K562 (cell line): ENCODE data around the gene TTLL12.

Source experiments
- CHD2 ChIP-seq: IDR thresholded peaks from 2 replicates; pipeline ENCODE4 v1.6.1; 2011; ENCODE audit warnings: low read depth, low read length
- JUN ChIP-seq, 2 experiments: sonication (generic) in 1 of 2; formaldehyde crosslinking in 1 of 2; IDR thresholded peaks; 2 replicates each; pipeline versions ENCODE4 v1.6.1 to v1.8.0; 2012 to 2022; ENCODE audit warnings: borderline replicate concordance in 2 of 2, mild to moderate bottlenecking in 2 of 2, improper control_type of control experiment in 1 of 2, low read depth in 1 of 2, low read length in 1 of 2, missing genetic modification reagents in 1 of 2
- MAZ ChIP-seq, 2 experiments: fragments of 450-650 bp in 1 of 2; sonication (generic) in 1 of 2; formaldehyde crosslinking; IDR thresholded peaks in 1 of 2; conservative IDR thresholded peaks in 1 of 2; 2 replicates each; pipeline versions ENCODE4 v1.4.0 to v1.5.0; 2020; ENCODE audit warnings: mild to moderate bottlenecking in 1 of 2, missing genetic modification reagents in 1 of 2
- NFE2L1 ChIP-seq: fragments of 450-650 bp; IDR thresholded peaks from 2 replicates; pipeline ENCODE4 v1.6.1; 2016; ENCODE audit warnings: missing genetic modification characterization, low read depth, mild to moderate bottlenecking, missing compliant biosample characterization, moderate library complexity, borderline replicate concordance
- NFYB ChIP-seq: IDR thresholded peaks from 2 replicates; pipeline ENCODE4 v1.6.1; 2011; ENCODE audit warnings: mild to moderate bottlenecking, moderate library complexity; ENCODE audit not compliant: insufficient read length; ENCODE audit errors: extremely low read depth
- ZNF140 ChIP-seq: fragments of 250-450 bp; sonication (Bioruptor Pico); IDR thresholded peaks from 2 replicates; pipeline ENCODE4 v1.8.0; 2021; ENCODE audit warnings: moderate library complexity, mild to moderate bottlenecking, inconsistent platforms
- ZNF311 ChIP-seq: fragments of 250-450 bp; sonication (Bioruptor Pico); IDR thresholded peaks from 2 replicates; pipeline ENCODE4 v1.4.0; 2020; ENCODE audit warnings: mild to moderate bottlenecking, moderate library complexity
- ZNF354B ChIP-seq: fragments of 250-450 bp; sonication (Bioruptor Pico); IDR thresholded peaks from 2 replicates; pipeline ENCODE4 v1.4.0; 2020
- TF ChIP-seq, protein P1 (sequence below): fragments of 450-650 bp; IDR thresholded peaks from 2 replicates; pipeline ENCODE4 v1.6.1; 2016; ENCODE audit warnings: mild to moderate bottlenecking
- TF ChIP-seq, protein P2 (sequence below), 3 experiments: IDR thresholded peaks in 2 of 3; conservative IDR thresholded peaks in 1 of 3; 2 replicates each; pipeline ENCODE4 v1.5.1; 2011 to 2012; ENCODE audit warnings: low read length in 3 of 3, mild to moderate bottlenecking in 3 of 3, control low read depth in 2 of 3, improper control_type of control experiment in 1 of 3, inconsistent platforms in 1 of 3, low read depth in 1 of 3, mixed read lengths in 1 of 3, moderate library complexity in 1 of 3; ENCODE audit not compliant: insufficient read depth in 2 of 3
- TF ChIP-seq, protein P3 (sequence below): sonication (generic); formaldehyde crosslinking; IDR thresholded peaks from 2 replicates; pipeline ENCODE4 v1.8.1; 2022; ENCODE audit warnings: missing genetic modification reagents

DNA sequence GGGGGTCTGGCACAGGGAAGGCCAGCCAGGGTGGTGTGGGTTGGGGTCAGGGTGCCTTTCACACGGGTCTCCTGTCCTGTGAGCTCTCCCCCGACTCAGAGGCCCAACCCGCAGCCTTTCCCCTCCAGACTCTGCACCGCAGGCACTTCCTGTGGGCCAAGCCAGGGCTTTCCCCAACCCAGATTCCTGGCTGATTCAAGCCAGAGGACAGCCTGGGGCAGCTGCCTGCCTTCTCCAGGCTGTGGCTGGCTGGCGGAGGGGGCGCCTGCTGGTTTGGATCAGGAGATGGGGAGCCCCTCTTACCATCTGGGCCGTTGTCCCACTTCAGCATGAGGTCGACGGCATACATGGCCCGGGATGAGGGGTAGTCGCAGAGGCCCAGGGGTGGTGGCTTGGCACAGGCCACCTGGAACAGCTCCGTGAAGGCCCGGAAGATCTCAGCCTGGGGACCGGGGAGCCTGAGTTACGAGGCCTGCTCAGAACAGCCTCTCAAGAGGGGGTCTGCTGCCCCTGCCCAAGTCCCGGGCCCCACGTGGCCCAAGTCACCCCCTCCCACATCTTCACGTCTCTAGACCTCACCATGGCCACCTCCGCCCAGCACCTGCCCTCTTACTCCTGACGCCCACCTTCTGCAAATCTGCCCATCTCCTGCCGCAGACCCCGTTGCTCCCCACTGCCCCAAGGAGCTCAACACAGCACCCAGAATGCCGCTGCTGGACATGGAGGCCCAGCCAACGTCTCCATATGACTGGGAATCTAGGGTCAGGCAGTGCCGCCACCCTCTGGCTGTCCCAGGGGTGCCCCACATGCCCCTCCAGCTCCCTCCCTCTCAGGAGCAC lies 18.2 kb downstream of the TTLL12 start:
- TF ChIP-seq ZNF354B (no peak), CHD2 (no peak), ZNF311 (CRISPR knock-in tag) (no peak), JUN (IDR thresholded peaks at IDR 0.05; ENCODE audit: borderline replicate concordance, low read depth, low read length) (no peak), JUN (CRISPR knock-in tag; IDR thresholded peaks at IDR 0.05; ENCODE audit: borderline replicate concordance) (no peak), NFYB (no peak), NFE2L1 (tag) (no peak), MAZ (CRISPR knock-in tag; conservative IDR thresholded peaks at IDR 0.05 in 1 of 2, IDR thresholded peaks at IDR 0.05 in 1 of 2) (no peak), ZNF140 (no peak)
- TF ChIP-seq, protein P1, sequence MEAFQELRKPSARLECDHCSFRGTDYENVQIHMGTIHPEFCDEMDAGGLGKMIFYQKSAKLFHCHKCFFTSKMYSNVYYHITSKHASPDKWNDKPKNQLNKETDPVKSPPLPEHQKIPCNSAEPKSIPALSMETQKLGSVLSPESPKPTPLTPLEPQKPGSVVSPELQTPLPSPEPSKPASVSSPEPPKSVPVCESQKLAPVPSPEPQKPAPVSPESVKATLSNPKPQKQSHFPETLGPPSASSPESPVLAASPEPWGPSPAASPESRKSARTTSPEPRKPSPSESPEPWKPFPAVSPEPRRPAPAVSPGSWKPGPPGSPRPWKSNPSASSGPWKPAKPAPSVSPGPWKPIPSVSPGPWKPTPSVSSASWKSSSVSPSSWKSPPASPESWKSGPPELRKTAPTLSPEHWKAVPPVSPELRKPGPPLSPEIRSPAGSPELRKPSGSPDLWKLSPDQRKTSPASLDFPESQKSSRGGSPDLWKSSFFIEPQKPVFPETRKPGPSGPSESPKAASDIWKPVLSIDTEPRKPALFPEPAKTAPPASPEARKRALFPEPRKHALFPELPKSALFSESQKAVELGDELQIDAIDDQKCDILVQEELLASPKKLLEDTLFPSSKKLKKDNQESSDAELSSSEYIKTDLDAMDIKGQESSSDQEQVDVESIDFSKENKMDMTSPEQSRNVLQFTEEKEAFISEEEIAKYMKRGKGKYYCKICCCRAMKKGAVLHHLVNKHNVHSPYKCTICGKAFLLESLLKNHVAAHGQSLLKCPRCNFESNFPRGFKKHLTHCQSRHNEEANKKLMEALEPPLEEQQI: no peak
- TF ChIP-seq, protein P2, sequence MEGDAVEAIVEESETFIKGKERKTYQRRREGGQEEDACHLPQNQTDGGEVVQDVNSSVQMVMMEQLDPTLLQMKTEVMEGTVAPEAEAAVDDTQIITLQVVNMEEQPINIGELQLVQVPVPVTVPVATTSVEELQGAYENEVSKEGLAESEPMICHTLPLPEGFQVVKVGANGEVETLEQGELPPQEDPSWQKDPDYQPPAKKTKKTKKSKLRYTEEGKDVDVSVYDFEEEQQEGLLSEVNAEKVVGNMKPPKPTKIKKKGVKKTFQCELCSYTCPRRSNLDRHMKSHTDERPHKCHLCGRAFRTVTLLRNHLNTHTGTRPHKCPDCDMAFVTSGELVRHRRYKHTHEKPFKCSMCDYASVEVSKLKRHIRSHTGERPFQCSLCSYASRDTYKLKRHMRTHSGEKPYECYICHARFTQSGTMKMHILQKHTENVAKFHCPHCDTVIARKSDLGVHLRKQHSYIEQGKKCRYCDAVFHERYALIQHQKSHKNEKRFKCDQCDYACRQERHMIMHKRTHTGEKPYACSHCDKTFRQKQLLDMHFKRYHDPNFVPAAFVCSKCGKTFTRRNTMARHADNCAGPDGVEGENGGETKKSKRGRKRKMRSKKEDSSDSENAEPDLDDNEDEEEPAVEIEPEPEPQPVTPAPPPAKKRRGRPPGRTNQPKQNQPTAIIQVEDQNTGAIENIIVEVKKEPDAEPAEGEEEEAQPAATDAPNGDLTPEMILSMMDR (IDR thresholded peaks at IDR 0.05 in 2 of 3, conservative IDR thresholded peaks at IDR 0.05 in 1 of 3; ENCODE audit: insufficient read depth in 2 of 3, low read depth in 1 of 3, low read length in 3 of 3): no peak
- TF ChIP-seq, protein P3, sequence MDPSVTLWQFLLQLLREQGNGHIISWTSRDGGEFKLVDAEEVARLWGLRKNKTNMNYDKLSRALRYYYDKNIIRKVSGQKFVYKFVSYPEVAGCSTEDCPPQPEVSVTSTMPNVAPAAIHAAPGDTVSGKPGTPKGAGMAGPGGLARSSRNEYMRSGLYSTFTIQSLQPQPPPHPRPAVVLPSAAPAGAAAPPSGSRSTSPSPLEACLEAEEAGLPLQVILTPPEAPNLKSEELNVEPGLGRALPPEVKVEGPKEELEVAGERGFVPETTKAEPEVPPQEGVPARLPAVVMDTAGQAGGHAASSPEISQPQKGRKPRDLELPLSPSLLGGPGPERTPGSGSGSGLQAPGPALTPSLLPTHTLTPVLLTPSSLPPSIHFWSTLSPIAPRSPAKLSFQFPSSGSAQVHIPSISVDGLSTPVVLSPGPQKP (CRISPR knock-in tag): no peak
